GM23338 (cell line): ENCODE data around the gene CADPS2. TPM values are rescaled to one million over a fixed set of nuclear protein-coding genes. Genes with fewer than 3 reads are reported as not detected.
A peak's percentile ranks its signal among the peaks of the same experiment; 100 is the strongest.

ENCODE experiments used
- ATAC-seq: fragments of 200-7000 bp; cut with Tn5 transposase; 3 replicates; pipeline ENCODE4 v1.9.1; 2020
- DNase-seq: peaks from one replicate; pipeline ENCODE4 v3.0.0-alpha.2; 2015; ENCODE audit warnings: low spot score
- H2AFZ ChIP-seq: fragments of 200-600 bp; sonication (generic); 2 replicates; pipeline ENCODE4 v1.8.0; 2016; ENCODE audit warnings: antibody characterized with exemption, mild to moderate bottlenecking, moderate library complexity
- H3F3A ChIP-seq: fragments of 200-600 bp; sonication (generic); replicated peaks from 2 replicates; pipeline ENCODE4 v1.8.0; 2017; ENCODE audit warnings: antibody characterized with exemption, mixed run types, low read depth
- H3K27ac ChIP-seq: fragments of 200-600 bp; sonication (generic); 2 replicates; pipeline ENCODE4 v1.6.1; 2016; ENCODE audit warnings: low read depth
- H3K27me3 ChIP-seq: fragments of 200-600 bp; sonication (generic); 2 replicates; pipeline ENCODE4 v1.8.0; 2016; ENCODE audit warnings: mild to moderate bottlenecking, mixed run types, moderate library complexity; ENCODE audit not compliant: insufficient read depth
- H3K36me3 ChIP-seq: fragments of 200-600 bp; sonication (generic); 2 replicates; pipeline ENCODE4 v1.8.0; 2016; ENCODE audit warnings: mild to moderate bottlenecking; ENCODE audit not compliant: insufficient read depth
- H3K4me1 ChIP-seq: fragments of 200-600 bp; sonication (generic); 2 replicates; pipeline ENCODE4 v1.8.0; 2016; ENCODE audit warnings: mild to moderate bottlenecking, moderate library complexity; ENCODE audit not compliant: insufficient read depth
- H3K4me2 ChIP-seq: fragments of 200-600 bp; sonication (generic); 2 replicates; pipeline ENCODE4 v1.7.1; 2017; ENCODE audit warnings: mixed run types
- H3K4me3 ChIP-seq: fragments of 200-600 bp; sonication (generic); 2 replicates; pipeline ENCODE4 v1.6.1; 2016; ENCODE audit warnings: mixed run types
- H3K79me2 ChIP-seq: fragments of 200-600 bp; sonication (generic); replicated peaks from 2 replicates; pipeline ENCODE4 v1.8.0; 2017; ENCODE audit warnings: mild to moderate bottlenecking; ENCODE audit not compliant: insufficient read depth
- H3K9me2 ChIP-seq: fragments of 200-600 bp; sonication (generic); 2 replicates; pipeline ENCODE4 v1.8.0; 2017; ENCODE audit not compliant: insufficient read depth
- H4K20me1 ChIP-seq: fragments of 200-600 bp; sonication (generic); replicated peaks from 2 replicates; pipeline ENCODE4 v1.8.0; 2017; ENCODE audit warnings: mild to moderate bottlenecking; ENCODE audit not compliant: insufficient read depth
- H3K27ac Mint-ChIP-seq: 2 replicates; pipeline ENCODE4 v1.8.0; 2020; ENCODE audit warnings: inconsistent platforms, mild to moderate bottlenecking, moderate library complexity, mixed read lengths
- H3K27me3 Mint-ChIP-seq: 3 replicates; pipeline ENCODE4 v1.8.0; 2022; ENCODE audit warnings: low read depth, mild to moderate bottlenecking, moderate library complexity, mixed read lengths, inconsistent platforms; ENCODE audit not compliant: insufficient read depth, poor library complexity
- H3K36me3 Mint-ChIP-seq: 3 replicates; pipeline ENCODE4 v1.8.0; 2021; ENCODE audit warnings: low read depth, mild to moderate bottlenecking, inconsistent platforms, moderate library complexity, mixed read lengths
- H3K4me1 Mint-ChIP-seq: 3 replicates; pipeline ENCODE4 v1.8.0; 2020; ENCODE audit warnings: mild to moderate bottlenecking, inconsistent platforms, mixed read lengths
- H3K4me3 Mint-ChIP-seq: 3 replicates; pipeline ENCODE4 v1.8.0; 2021; ENCODE audit warnings: moderate library complexity, mild to moderate bottlenecking, inconsistent platforms, mixed read lengths
- H3K9me3 Mint-ChIP-seq: 3 replicates; pipeline ENCODE4 v1.8.0; 2020; ENCODE audit warnings: moderate library complexity, mild to moderate bottlenecking, inconsistent platforms, mixed read lengths
- CREB1 ChIP-seq: fragments of 250-450 bp; sonication (Bioruptor Pico); IDR thresholded peaks from 2 replicates; pipeline ENCODE4 v1.5.0; 2020; ENCODE audit warnings: low read depth, mild to moderate bottlenecking, moderate library complexity
- EZH2 ChIP-seq: fragments of 200-600 bp; sonication (generic); IDR thresholded peaks from one replicate; pipeline ENCODE4 v1.8.0; 2017; ENCODE audit warnings: antibody characterized with exemption, mild to moderate bottlenecking, low read depth; ENCODE audit not compliant: unreplicated experiment
- NANOG ChIP-seq: IDR thresholded peaks from 2 replicates; pipeline ENCODE4 v1.6.1; 2016; ENCODE audit warnings: antibody characterized with exemption, borderline replicate concordance
- POLR2AphosphoS5 ChIP-seq: IDR thresholded peaks from 2 replicates; pipeline ENCODE4 v1.6.1; 2016; ENCODE audit warnings: antibody characterized with exemption, low read depth
- ZNF331 ChIP-seq: fragments of 250-450 bp; sonication (Bioruptor Pico); IDR thresholded peaks from 2 replicates; pipeline ENCODE4 v1.5.0; 2020; ENCODE audit warnings: low read depth, mild to moderate bottlenecking, moderate library complexity
- polyA plus RNA-seq: library from polyadenylated mRNA; unstranded; fragments of >200 nt; fragmentation: Nextera tagmentation; extraction: Ambion mirVana; gene quantifications from 2 replicates; pipeline ENCODE4 v1.2.1, GENCODE V29; 2016
- total RNA-seq: library from RNA; depleted of rRNA; stranded (reverse); fragments of >200 nt; shearing (Covaris generic); gene quantifications from 2 replicates; pipeline ENCODE4 v1.2.3, GENCODE V29; 2014
- TF ChIP-seq, protein P1 (sequence below): fragments of 250-450 bp; sonication (Bioruptor Pico); IDR thresholded peaks from 2 replicates; pipeline ENCODE4 v1.5.0; 2020; ENCODE audit warnings: mild to moderate bottlenecking, moderate library complexity
- TF ChIP-seq, protein P2 (sequence below): IDR thresholded peaks from one replicate; pipeline ENCODE4 v1.6.1; 2018; ENCODE audit warnings: antibody characterized with exemption; ENCODE audit not compliant: unreplicated experiment
- TF ChIP-seq, protein P3 (sequence below): IDR thresholded peaks from 2 replicates; pipeline ENCODE4 v1.6.1; 2016; ENCODE audit warnings: antibody characterized with exemption
- TF ChIP-seq, protein P4 (sequence below), 2 experiments: fragments of 200-600 bp in 1 of 2; sonication (generic) in 1 of 2; conservative IDR thresholded peaks; 2 replicates each; pipeline versions ENCODE4 v1.5.1 to v1.6.1; 2016 to 2017; ENCODE audit warnings: antibody characterized with exemption in 2 of 2, low read depth in 2 of 2, mild to moderate bottlenecking in 2 of 2, moderate library complexity in 1 of 2

CADPS2 gene
- total and polyA plus RNA-seq, 2 experiments from 2014 or later, result 16.3 to 36.9 TPM

DNA sequence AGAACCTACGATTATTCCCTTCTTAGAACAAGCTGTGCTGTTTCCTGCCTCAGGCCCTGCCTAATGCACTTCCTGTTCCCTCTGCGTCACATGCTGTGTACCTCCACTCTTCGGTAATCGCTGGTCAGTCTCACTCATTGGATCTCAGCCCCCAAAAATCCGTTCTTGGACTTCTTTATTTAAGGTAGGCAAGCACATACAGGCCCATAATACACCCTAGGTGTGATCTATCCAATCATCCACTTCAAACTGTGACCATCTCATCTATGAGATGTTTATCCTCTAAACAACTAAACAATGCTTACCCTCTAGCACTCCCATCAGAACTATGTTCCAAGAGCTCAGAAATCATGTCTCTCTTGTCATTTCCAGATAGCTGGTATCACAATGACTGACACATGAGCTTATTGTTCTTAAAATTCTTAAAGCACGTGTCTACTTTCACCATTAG, 83.9 kb downstream of the CADPS2 start (continued):
- TF ChIP-seq, protein P1, sequence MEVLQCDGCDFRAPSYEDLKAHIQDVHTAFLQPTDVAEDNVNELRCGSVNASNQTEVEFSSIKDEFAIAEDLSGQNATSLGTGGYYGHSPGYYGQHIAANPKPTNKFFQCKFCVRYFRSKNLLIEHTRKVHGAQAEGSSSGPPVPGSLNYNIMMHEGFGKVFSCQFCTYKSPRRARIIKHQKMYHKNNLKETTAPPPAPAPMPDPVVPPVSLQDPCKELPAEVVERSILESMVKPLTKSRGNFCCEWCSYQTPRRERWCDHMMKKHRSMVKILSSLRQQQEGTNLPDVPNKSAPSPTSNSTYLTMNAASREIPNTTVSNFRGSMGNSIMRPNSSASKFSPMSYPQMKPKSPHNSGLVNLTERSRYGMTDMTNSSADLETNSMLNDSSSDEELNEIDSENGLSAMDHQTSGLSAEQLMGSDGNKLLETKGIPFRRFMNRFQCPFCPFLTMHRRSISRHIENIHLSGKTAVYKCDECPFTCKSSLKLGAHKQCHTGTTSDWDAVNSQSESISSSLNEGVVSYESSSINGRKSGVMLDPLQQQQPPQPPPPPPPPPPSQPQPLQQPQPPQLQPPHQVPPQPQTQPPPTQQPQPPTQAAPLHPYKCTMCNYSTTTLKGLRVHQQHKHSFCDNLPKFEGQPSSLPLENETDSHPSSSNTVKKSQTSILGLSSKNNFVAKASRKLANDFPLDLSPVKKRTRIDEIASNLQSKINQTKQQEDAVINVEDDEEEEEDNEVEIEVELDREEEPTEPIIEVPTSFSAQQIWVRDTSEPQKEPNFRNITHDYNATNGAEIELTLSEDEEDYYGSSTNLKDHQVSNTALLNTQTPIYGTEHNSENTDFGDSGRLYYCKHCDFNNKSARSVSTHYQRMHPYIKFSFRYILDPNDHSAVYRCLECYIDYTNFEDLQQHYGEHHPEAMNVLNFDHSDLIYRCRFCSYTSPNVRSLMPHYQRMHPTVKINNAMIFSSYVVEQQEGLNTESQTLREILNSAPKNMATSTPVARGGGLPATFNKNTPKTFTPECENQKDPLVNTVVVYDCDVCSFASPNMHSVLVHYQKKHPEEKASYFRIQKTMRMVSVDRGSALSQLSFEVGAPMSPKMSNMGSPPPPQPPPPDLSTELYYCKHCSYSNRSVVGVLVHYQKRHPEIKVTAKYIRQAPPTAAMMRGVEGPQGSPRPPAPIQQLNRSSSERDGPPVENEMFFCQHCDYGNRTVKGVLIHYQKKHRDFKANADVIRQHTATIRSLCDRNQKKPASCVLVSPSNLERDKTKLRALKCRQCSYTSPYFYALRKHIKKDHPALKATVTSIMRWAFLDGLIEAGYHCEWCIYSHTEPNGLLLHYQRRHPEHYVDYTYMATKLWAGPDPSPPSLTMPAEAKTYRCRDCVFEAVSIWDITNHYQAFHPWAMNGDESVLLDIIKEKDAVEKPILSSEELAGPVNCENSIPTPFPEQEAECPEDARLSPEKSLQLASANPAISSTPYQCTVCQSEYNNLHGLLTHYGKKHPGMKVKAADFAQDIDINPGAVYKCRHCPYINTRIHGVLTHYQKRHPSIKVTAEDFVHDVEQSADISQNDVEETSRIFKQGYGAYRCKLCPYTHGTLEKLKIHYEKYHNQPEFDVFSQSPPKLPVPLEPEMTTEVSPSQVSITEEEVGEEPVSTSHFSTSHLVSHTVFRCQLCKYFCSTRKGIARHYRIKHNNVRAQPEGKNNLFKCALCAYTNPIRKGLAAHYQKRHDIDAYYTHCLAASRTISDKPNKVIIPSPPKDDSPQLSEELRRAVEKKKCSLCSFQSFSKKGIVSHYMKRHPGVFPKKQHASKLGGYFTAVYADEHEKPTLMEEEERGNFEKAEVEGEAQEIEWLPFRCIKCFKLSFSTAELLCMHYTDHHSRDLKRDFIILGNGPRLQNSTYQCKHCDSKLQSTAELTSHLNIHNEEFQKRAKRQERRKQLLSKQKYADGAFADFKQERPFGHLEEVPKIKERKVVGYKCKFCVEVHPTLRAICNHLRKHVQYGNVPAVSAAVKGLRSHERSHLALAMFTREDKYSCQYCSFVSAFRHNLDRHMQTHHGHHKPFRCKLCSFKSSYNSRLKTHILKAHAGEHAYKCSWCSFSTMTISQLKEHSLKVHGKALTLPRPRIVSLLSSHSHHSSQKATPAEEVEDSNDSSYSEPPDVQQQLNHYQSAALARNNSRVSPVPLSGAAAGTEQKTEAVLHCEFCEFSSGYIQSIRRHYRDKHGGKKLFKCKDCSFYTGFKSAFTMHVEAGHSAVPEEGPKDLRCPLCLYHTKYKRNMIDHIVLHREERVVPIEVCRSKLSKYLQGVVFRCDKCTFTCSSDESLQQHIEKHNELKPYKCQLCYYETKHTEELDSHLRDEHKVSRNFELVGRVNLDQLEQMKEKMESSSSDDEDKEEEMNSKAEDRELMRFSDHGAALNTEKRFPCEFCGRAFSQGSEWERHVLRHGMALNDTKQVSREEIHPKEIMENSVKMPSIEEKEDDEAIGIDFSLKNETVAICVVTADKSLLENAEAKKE, result no peak
- no peak for TF ChIP-seq POLR2AphosphoS5

DNA sequence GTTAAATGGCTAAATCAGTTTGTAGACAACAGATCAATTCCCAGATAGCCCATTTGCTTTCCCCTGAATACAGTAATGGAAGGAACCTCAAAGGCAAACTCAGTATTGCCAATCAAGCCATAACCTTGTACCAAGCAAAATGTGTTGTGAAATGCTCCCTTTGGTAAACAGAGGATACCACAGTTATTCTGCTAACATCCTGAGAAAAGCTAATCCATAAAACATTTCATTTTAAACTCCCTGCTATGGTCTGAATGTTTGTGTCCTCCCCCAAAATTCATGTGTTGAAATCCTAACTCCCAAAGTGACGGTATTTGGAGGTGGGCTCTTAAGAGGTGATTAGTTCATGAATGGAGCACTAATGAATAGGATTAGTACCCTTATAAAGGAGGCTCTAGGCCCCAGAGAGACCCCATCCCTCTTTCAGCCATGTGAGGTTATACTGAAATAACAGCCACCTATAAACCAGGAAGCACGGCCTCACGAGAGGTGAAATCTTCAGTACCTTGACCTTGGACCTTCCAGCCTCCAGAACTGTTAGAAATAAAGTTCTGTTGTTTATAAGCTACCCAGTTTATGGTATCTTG, 94.2 kb downstream of the CADPS2 start:
- Mint-ChIP-seq H3K9me3 (no peaks in the 10 kb centered on the region; the same call in 2 of the 3 replicates), H3K27ac (peak overlapping the region; percentile 52), H3K36me3 (no peaks in the 10 kb centered on the region; the same call in 2 of the 3 replicates)
- TF ChIP-seq, protein P2, sequence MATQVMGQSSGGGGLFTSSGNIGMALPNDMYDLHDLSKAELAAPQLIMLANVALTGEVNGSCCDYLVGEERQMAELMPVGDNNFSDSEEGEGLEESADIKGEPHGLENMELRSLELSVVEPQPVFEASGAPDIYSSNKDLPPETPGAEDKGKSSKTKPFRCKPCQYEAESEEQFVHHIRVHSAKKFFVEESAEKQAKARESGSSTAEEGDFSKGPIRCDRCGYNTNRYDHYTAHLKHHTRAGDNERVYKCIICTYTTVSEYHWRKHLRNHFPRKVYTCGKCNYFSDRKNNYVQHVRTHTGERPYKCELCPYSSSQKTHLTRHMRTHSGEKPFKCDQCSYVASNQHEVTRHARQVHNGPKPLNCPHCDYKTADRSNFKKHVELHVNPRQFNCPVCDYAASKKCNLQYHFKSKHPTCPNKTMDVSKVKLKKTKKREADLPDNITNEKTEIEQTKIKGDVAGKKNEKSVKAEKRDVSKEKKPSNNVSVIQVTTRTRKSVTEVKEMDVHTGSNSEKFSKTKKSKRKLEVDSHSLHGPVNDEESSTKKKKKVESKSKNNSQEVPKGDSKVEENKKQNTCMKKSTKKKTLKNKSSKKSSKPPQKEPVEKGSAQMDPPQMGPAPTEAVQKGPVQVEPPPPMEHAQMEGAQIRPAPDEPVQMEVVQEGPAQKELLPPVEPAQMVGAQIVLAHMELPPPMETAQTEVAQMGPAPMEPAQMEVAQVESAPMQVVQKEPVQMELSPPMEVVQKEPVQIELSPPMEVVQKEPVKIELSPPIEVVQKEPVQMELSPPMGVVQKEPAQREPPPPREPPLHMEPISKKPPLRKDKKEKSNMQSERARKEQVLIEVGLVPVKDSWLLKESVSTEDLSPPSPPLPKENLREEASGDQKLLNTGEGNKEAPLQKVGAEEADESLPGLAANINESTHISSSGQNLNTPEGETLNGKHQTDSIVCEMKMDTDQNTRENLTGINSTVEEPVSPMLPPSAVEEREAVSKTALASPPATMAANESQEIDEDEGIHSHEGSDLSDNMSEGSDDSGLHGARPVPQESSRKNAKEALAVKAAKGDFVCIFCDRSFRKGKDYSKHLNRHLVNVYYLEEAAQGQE, result no peak
- no peak for TF ChIP-seq NANOG
- TF ChIP-seq, protein P3, sequence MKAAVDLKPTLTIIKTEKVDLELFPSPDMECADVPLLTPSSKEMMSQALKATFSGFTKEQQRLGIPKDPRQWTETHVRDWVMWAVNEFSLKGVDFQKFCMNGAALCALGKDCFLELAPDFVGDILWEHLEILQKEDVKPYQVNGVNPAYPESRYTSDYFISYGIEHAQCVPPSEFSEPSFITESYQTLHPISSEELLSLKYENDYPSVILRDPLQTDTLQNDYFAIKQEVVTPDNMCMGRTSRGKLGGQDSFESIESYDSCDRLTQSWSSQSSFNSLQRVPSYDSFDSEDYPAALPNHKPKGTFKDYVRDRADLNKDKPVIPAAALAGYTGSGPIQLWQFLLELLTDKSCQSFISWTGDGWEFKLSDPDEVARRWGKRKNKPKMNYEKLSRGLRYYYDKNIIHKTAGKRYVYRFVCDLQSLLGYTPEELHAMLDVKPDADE, result no peak
- TF ChIP-seq ZNF331 (CRISPR knock-in tag), result no peak
- no peak for TF ChIP-seq EZH2
- TF ChIP-seq POLR2AphosphoS5, result no peak
- TF ChIP-seq CREB1 (CRISPR knock-in tag), result no peak
- TF ChIP-seq, protein P4, sequence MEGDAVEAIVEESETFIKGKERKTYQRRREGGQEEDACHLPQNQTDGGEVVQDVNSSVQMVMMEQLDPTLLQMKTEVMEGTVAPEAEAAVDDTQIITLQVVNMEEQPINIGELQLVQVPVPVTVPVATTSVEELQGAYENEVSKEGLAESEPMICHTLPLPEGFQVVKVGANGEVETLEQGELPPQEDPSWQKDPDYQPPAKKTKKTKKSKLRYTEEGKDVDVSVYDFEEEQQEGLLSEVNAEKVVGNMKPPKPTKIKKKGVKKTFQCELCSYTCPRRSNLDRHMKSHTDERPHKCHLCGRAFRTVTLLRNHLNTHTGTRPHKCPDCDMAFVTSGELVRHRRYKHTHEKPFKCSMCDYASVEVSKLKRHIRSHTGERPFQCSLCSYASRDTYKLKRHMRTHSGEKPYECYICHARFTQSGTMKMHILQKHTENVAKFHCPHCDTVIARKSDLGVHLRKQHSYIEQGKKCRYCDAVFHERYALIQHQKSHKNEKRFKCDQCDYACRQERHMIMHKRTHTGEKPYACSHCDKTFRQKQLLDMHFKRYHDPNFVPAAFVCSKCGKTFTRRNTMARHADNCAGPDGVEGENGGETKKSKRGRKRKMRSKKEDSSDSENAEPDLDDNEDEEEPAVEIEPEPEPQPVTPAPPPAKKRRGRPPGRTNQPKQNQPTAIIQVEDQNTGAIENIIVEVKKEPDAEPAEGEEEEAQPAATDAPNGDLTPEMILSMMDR (conservative IDR thresholded peaks at IDR 0.05; ENCODE audit: low read depth in 2 of 2), result no peak

More for the DNA sequence above, 94.2 kb downstream of the CADPS2 start:
- Histone ChIP-seq H2AFZ (no peak overlapping the region), H3K36me3 (no peaks in the 10 kb centered on the region), H3K27ac (peak overlapping the region; percentile 81), H3F3A (no peaks in the 10 kb centered on the region), H3K4me1 (peaks cover 53% of the 10 kb centered on the region), H3K79me2 (peaks cover 16% of the 10 kb centered on the region), H3K4me2 (peak overlapping the region; percentile 5; the same call in 1 of the 2 replicates), H4K20me1 (no peaks in the 10 kb centered on the region), H3K27me3 (no peaks in the 10 kb centered on the region), H3K9me2 (no peaks in the 10 kb centered on the region), H3K4me3 (no peak overlapping the region)
- DNase-seq (peak; percentile 39), ATAC-seq (peak; percentile 73)
- Mint-ChIP-seq H3K4me3 (no peak overlapping the region; the same call in 2 of the 3 replicates), H3K27me3 (peaks cover 2% of the 10 kb centered on the region), H3K4me1 (peaks cover 57% of the 10 kb centered on the region)
